Right lobe of liver (tissue), 6 donors: ENCODE measurements around the gene PAPLN. TPM values are rescaled to one million over a fixed set of nuclear protein-coding genes. Genes with fewer than 3 reads are reported as not detected.

ENCODE experiments used
- ATAC-seq, 4 donors: fragments of 200-7000 bp; cut with Tn5 transposase; one replicate each; pipeline ENCODE4 v1.9.1; 2020; ENCODE audit warnings: mild to moderate bottlenecking in 4 of 4, moderate library complexity in 4 of 4
- DNase-seq, 3 donors: peaks; one replicate each; pipeline ENCODE4 v3.0.0-alpha.2; 2020
- H3K27ac ChIP-seq, 3 donors: fragments of 200-600 bp; one replicate each; pipeline ENCODE4 v1.8.0; 2022
- H3K27me3 ChIP-seq, 2 donors: fragments of 200-600 bp; one replicate each; pipeline ENCODE4 v1.8.0; 2022
- H3K36me3 ChIP-seq, 4 donors: fragments of 200-600 bp; sonication (generic) in 1 of 4; one replicate each; pipeline versions ENCODE4 v1.5.1 to v1.8.0; 2017 to 2022; ENCODE audit warnings: control low read depth in 1 of 4
- H3K4me1 ChIP-seq, 4 donors: fragments of 200-600 bp; sonication (generic) in 1 of 4; one replicate each; pipeline versions ENCODE4 v1.5.1 to v1.8.0; 2017 to 2022; ENCODE audit warnings: control low read depth in 1 of 4
- H3K4me3 ChIP-seq, 3 donors: fragments of 200-600 bp; one replicate each; pipeline ENCODE4 v1.8.0; 2022
- H3K9me3 ChIP-seq, 4 donors: fragments of 200-600 bp; sonication (generic) in 1 of 4; one replicate each; pipeline versions ENCODE4 v1.5.1 to v1.8.0; 2017 to 2022; ENCODE audit warnings: control low read depth in 1 of 4
- CTCF ChIP-seq, 4 donors: fragments of 200-600 bp in 3 of 4; fragments of 450-650 bp in 1 of 4; IDR thresholded peaks; one replicate each; pipeline versions ENCODE4 v1.5.1 to v1.8.0; 2016 to 2022; ENCODE audit warnings: antibody characterized with exemption in 4 of 4, mild to moderate bottlenecking in 2 of 4
- POLR2A ChIP-seq: fragments of 450-650 bp; IDR thresholded peaks from one replicate; pipeline ENCODE4 v1.6.1; 2017; ENCODE audit warnings: antibody characterized with exemption, mild to moderate bottlenecking
- WGBS: methylation state at CpG from one replicate; pipeline ENCODE4 v1.1.6; 2018; ENCODE audit warnings: low coverage, low lambda C conversion rate; ENCODE audit not compliant: insufficient coverage; ENCODE audit errors: missing lambda C conversion rate; 5-methylcytosine and 5-hydroxymethylcytosine counted together
- intact Hi-C, 2 donors: fragments of 100-400 bp; cut with DNase I; formaldehyde crosslinking; loops; one replicate each; pipeline versions ENCODE4 v1.11.2 to v1.14.1; 2022
- total RNA-seq, 6 experiments: library from RNA; depleted of rRNA in 2 of 6; stranded (reverse); fragments of >200 nt in 2 of 6; fragmentation: NEBNext Ultra II Directional in 3 of 6; extraction: Animal tissue kit (Norgen Biotek cat#: 25700) in 3 of 6; gene quantifications; one replicate each; pipeline versions ENCODE4 v1.1.0 to v1.2.4, GENCODE V29; 2016 to 2023
- donor health status: DM: no; HTN: yes; CAD: no.
- donor health status: DM: no; HTN: no; CAD: no.
- donor health status: DM: no; HTN: no; CAD: no.
- donor health status: DM: no; HTN: yes; CAD: no.
- donor health status: DM: no; HTN: yes; CAD: no.

The PAPLN gene
- total RNA-seq, 6 experiments from 2014 or later = 0.86 to 3.2 (median 1.2) TPM

GRCh38 chr14:73227812-73228781 is 9.2 kb upstream of the PAPLN start:
- intact Hi-C loops = no loop called here
- ATAC-seq (peak; percentile 15 to 82 (median 29)), DNase-seq (no peak)
- Histone ChIP-seq H3K9me3 (no peaks in the 10 kb centered on the region), H3K27me3 (no peaks in the 10 kb centered on the region), H3K36me3 (peaks cover 0 to 3% (median 0%) of the 10 kb centered on the region in 4 donors), H3K4me1 (no peaks in the 10 kb centered on the region), H3K4me3 (no peak overlapping the region), H3K27ac (peak overlapping the region in 1 of 3 donors; percentile 38)
- 49% methylated on average over 17 of the region's 25 CpGs for WGBS
- TF ChIP-seq POLR2A (no peak), CTCF (IDR thresholded peaks at IDR 0.05) (no peak)

GRCh38 chr14:73230051-73230450 is 7.3 kb upstream of the PAPLN start:
- no peak for DNase-seq
- Histone ChIP-seq H3K27me3 (no peaks in the 10 kb centered on the region), H3K4me1 (no peaks in the 10 kb centered on the region), H3K36me3 (no peaks in the 10 kb centered on the region), H3K4me3 (no peak overlapping the region), H3K27ac (no peak overlapping the region), H3K9me3 (no peaks in the 10 kb centered on the region)
- no peak for TF ChIP-seq POLR2A
- TF ChIP-seq CTCF (IDR thresholded peaks at IDR 0.05) = no peak
- intact Hi-C loops = no loop called here
- WGBS = 80% methylated on average over 2 of the region's 6 CpGs
- no peak for ATAC-seq

GRCh38 chr14:73231981-73232851 is 5.1 kb upstream of the PAPLN start:
- Histone ChIP-seq H3K27ac (peak overlapping the region in 1 of 3 donors; percentile 4), H3K36me3 (no peaks in the 10 kb centered on the region), H3K4me1 (peaks cover 0 to under 1% (median 0%) of the 10 kb centered on the region in 4 donors), H3K27me3 (no peaks in the 10 kb centered on the region), H3K4me3 (no peak overlapping the region), H3K9me3 (no peaks in the 10 kb centered on the region)
- TF ChIP-seq POLR2A (no peak), CTCF (IDR thresholded peaks at IDR 0.05) (no peak)
- DNase-seq (no peak), ATAC-seq (peak; percentile 35 to 45 (median 40))
- WGBS = 50% methylated on average over 12 of the region's 19 CpGs
- intact Hi-C loops = no loop called here

- no peak overlapping the region for H3K27ac ChIP-seq
- no peaks in the 10 kb centered on the region for H3K9me3 ChIP-seq
- H3K4me3 ChIP-seq = no peak overlapping the region
- no peak for TF ChIP-seq CTCF (IDR thresholded peaks at IDR 0.05)
- TF ChIP-seq POLR2A = no peak
- intact Hi-C loops = no loop called here
- H3K36me3 ChIP-seq = no peaks in the 10 kb centered on the region
- no peak for ATAC-seq
- DNase-seq = no peak
- no peaks in the 10 kb centered on the region for H3K27me3 ChIP-seq
- peaks cover 0 to 8% (median 0%) of the 10 kb centered on the region in 4 donors for H3K4me1 ChIP-seq
- WGBS = 88% methylated on average over 6 of the region's 8 CpGs
Observed at GRCh38 chr14:73232984-73233383, 4.3 kb upstream of the PAPLN start.
